ENCODE data around the gene SMIM27.

DNA sequence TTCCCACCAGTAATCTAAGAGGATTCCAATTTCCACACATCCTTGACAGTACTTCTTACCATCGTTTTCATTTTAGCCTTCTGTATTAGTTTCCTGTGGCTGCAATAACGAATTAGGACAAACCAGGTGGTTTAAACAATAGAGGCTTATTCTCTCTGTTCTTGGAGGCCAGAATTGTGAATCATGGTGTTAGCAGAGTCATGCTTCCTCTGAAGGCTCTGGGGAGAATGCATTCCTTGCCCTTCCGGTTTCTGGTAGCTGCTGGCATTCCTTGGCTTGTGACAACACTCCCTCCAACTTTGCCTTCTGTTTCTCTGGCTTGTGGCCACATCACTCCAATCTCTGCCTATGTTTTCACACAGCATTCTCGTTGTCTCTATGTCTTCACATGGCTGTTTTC lies 49.7 kb upstream of the SMIM27 start:
- TF ChIP-seq POLR2A (IDR thresholded peaks at IDR 0.05) = no peak
- TF ChIP-seq, protein P1, sequence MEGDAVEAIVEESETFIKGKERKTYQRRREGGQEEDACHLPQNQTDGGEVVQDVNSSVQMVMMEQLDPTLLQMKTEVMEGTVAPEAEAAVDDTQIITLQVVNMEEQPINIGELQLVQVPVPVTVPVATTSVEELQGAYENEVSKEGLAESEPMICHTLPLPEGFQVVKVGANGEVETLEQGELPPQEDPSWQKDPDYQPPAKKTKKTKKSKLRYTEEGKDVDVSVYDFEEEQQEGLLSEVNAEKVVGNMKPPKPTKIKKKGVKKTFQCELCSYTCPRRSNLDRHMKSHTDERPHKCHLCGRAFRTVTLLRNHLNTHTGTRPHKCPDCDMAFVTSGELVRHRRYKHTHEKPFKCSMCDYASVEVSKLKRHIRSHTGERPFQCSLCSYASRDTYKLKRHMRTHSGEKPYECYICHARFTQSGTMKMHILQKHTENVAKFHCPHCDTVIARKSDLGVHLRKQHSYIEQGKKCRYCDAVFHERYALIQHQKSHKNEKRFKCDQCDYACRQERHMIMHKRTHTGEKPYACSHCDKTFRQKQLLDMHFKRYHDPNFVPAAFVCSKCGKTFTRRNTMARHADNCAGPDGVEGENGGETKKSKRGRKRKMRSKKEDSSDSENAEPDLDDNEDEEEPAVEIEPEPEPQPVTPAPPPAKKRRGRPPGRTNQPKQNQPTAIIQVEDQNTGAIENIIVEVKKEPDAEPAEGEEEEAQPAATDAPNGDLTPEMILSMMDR (IDR thresholded peaks at IDR 0.05) = no peak
